GM18861 (cell line): Measurements from ENCODE around the gene PTGER4.
A peak's percentile ranks its signal among the peaks of the same experiment; 100 is the strongest.
"Not testable (repeated sequence)": the region's sequence is repeated elsewhere in the genome, so short reads cannot be mapped to it uniquely, and the experiment has no call there.

Source experiments
- ATAC-seq: cut with Tn5 transposase; IDR thresholded peaks from one replicate; pipeline ENCODE4 v1.9.1; 2021; ENCODE audit not compliant: unreplicated experiment

The PTGER4 gene

DNA sequence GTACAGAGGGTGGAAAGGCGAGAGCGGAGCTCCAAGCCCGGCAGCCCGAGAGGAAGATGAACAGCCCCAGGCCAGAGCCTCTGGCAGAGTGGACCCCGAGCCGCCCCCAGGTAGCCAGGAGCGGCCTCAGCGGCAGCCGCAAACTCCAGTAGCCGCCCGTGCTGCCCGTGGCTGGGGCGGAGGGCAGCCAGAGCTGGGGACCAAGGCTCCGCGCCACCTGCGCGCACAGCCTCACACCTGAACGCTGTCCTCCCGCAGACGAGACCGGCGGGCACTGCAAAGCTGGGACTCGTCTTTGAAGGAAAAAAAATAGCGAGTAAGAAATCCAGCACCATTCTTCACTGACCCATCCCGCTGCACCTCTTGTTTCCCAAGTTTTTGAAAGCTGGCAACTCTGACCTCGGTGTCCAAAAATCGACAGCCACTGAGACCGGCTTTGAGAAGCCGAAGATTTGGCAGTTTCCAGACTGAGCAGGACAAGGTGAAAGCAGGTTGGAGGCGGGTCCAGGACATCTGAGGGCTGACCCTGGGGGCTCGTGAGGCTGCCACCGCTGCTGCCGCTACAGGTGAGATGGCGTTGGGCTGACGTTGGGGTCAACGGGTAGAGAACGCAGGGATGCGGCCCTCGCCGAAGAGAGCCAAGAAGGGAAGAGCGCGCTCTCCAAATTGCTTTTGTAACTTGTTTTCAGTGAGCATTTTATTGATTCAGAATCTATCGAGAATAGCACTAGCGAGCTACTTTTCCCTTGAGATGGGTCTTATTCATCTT lies at the start of gene PTGER4:
PTGER4 (plus strand) TSS at position 3 of the 769 bp plus-strand sequence. CDS start 1,079 bp downstream, outside the sequence.
- ATAC-seq, result peak; percentile 20

DNA sequence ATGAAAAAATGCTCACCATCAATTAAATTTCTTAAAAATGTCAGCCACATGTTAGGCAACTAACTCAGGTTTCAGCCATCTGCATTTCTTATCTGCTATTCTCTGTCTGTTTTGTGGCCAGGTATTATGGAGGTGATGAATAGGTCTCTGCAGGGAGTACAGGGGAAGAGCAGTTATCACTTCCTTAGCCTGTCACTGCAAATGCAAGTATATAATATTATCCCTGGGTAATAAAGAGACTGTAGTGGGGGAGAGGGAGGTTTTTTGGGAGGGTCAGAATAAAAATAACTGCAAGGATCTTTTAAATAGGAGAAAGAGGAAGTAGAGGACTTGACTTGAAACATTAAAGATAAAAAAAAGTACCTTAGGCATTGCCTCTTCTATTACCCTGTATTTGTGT lies 49.6 kb upstream of the PTGER4 start:
- no peak for ATAC-seq

DNA sequence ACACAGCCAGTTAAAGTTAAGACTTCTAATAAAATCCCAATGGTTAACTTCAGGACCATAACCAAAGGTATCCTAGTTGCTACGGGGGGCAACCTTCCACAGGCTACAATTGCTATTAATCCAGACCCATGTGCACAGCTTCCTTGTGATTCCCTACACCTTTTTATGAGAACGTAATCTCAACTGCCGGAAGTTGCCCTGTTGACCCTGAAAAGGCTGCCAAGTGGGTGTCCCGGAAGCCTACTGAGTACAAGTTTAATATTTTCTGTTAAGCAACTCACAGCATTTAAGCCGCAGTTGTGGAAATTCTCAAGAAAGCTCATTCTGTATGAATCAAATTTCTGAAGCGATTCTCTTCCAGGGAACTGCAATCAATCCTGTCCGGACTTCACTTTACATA lies 48.5 kb upstream of the PTGER4 start:
- ATAC-seq, result no peak

DNA sequence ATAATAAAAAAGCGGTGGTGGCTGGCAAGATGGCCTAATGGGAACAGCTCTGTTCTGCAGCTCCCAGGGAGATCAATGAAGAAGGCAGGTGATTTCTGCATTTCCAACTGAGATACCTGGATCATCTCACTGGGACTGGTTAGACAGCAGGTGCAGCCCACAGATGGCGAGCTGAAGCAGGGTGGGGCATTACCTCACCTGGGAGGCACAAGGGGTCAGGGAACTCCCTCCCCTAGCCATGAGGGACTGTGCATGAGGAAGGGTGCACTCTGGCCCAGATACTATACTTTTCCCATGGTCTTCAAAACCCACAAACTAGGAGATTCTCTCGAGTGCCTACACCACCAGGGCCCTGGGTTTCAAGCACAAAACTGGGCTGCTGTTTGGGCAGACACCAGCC lies 45.6 kb upstream of the PTGER4 start:
- ATAC-seq, result no peak

DNA sequence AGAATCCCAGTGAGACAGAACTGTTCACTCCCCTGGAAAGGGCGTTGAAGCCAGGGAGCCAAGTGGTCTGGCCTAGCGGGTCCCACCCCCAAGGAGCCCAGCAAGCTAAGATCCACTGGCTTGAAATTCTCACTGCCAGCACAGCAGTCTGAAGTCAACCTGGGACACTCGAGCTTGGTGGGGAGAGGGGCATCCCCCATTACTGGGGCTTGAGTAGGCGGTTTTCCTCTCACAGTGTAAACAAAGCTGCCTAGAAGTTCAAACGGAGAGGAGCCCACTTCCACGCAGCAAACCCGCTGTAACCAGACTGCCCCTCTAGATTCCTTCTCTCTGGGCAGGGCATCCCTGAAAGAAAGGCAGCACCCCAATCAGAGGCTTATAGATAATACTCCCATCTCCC lies 45.1 kb upstream of the PTGER4 start:
- ATAC-seq, result no peak

DNA sequence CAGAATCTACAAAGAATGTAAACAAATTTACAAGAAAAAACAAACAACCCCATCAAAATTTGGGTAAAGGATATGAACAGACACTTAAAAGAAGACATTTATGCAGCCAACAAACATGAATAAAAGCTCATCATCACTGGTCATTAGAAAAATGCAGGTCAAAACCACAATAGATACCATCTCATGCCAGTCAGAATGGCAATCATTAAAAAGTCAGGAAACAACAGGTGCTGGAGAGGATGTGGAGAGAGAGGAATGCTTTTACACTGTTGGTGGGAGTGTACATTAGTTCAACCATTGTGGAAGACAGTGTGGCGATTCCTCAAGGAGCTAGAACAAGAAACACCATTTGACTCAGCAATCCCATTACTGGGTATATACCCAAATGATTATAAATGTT lies 40.2 kb upstream of the PTGER4 start:
- ATAC-seq, result not testable (repeated sequence)

DNA sequence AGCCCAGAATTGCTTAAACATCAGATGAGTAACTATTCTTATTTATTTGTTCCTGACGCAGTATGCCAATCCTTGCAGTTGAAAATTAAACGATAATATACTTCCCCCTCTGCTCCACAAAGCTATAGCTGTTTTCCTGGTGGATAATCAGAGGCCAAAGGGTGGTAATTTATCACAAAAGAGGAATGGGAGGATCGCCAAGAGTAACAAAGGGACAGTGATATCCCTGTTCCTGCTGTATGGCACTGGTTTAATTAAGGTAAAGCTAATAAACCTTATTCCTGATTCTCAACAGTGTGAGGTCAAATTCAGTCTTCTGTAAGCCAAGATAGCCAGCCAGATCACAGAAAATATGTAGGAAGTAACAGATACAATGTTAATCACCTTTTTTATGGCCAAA lies 33.4 kb upstream of the PTGER4 start:
- ATAC-seq, result no peak

DNA sequence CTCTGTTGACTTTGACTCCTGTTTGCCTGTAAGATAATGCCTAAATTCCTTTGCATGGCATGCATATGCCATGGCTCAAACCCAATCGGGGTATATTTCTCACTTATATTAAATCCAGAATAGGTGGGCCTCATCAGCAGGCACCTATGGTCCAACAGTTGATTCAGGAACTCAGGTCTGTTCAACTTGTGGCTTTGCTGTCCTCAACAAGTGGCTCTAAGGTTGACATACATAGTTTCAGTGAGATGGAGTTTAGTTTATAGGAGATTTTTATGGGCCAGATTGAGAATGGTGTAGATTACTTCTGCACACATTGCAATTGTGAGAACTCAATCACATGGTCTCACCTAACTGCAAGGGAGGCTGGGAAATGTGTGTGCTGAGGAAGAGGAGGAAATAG lies 31.6 kb upstream of the PTGER4 start:
- no peak for ATAC-seq

DNA sequence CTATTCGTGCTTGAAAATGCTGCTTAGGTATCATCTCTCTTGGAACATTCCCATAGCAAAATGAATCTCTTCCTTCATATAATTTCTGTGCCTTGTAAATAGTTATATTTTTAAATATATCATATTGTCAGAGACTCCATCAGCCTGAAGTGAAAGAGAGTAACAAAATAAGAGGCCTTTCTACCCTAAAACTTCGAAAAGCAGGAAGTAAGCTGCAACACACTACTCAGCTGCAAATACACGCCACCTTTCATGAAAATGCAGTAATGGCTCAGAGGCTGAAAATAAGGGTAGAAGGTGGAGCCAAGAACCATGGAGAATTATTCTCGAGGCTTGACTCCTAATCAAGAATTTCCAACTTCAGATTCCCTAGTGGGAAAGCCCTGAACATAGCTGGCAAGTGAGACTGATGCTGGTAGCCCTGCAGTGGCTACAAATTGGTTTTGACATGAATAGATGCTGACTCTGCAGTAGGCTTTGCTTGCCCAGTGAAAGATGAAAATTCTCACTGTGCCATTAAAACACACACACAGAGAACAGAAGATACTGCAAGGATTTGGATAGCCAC lies 30.2 kb upstream of the PTGER4 start:
- ATAC-seq, result no peak

DNA sequence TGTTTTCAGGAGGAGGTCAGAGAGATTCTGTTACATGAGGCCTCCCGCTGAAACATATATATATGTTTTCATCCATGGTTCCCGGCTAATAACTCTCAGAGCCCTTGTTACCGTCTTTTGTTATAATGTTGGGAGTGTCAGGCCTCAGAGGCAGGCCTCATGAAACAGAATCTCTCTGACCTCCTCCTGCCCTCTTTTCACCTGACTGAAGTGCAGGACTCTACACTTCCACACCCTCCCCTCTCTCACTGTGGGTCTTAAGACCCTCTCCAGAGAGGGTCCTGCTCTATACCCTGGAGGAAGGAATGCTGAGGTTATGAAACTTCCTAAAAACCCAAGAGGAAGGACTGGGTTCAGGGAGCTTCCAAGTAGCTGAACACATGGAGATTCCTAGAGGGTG lies 28.5 kb upstream of the PTGER4 start:
- no peak for ATAC-seq

DNA sequence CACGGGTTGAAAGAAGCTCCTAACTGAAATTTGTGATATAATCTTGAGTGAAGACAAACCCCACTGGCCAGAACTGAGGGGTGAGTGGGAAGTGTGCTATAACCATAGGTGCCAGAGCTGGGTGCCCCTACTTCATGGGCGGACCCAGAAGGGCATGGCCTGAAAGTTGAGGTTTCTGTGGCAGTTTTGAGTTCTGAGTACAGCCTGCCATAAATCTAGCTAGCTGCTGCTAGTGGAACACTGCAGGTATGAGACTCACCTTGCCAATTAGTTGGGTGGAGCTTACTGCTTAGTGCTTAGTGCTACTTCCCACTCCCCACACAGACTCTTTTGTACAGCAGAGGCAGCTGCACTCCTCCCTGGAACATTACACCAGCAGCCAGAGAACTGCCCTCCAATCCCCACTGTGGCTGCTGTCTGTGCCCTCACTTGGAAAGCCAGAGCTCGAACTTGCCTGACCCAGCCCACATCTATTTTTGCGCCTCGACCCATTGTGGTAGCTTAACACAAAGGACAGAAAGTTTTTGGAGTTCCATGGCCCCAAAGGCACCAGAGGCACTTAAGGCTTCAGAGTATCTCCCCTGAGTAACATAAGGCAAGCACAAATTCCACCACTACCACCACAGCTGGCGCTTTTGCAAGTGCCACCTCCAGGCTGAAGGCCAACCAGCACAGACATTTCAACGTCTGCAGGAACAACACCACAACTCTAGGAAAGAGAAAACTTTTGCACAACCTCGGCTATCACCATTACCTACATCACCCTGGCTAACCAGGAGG lies 27.1 kb upstream of the PTGER4 start:
- ATAC-seq, result no peak

DNA sequence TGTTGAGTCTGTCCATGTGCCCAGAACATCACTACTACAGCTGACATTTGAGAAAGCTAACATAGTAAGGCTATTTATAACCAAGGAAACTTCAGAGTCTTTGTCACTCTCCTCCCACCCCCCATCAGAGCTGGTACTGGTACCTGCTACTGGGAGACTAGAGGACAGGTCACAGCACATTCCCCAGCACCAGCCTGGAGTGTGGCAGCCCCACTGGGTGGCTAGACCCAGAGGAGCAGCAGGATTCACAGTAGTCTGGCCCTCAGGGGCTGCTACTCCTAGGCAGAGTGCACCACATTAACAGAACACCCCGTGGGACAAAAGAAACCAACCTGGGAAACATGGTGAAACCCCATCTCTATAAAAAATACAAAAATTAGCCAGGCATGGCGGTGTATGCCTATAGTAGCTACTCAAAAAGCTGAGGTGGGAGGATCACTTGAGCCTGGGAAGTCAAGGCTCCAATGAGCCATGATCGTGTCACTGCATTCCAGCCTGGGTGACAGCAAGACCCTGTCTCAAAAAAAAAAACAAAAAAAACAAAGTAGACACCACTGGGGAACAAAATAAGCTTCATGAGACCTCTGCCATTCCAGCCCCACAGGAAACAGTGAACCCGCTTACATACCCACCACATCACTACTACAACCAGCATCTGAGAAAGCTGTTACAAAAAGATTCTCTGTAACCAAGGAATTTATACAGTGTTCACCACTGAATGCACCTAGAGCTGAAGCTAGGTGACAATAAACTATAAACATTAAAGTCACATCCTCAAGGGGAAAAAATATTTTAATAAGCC lies 26.3 kb upstream of the PTGER4 start:
- no peak for ATAC-seq

DNA sequence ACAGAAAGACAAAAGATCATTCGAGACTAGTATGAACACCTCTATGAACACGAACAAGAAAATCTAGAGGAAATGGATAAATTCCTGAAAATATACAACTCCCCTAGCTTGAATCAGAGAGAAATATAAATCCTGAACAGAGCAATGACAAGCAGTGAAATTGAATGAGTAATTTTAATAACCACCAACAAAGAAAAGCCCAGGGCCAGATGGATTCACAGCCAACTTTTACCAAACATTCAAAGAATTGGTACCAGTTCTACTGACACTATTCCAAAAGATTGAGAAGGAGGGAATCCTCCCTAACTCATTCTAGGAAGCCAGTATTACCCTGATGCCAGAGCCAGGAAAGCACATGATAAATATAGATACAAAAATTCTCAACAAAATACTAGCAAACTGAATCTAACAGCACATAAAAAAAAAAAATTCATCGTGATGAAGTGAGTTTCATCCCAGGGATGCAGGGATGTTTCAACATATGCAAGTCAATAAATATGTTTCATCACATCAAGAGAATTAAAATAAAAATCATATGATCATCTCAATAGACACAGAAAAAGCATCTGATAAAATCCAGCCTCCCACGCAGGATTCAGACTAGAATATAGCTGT lies 25.2 kb upstream of the PTGER4 start:
- ATAC-seq, result no peak

DNA sequence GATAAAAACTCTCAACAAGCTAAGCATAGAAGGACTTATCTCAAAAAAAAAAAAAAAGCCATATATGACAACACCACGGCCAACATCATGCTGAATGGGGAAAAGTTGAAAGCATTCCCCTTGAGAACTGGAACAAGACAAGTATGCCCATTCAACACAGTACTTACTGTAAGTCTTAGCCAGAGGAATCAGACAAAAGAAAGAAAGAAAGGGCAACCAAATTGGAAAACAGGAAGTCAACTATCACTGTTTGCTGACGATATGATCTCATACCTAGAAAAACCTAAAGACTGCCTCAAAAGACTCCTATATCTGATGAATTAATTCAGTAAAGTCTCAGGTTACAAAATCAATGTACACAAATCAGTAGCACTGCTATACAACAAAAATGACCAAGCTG lies 24.6 kb upstream of the PTGER4 start:
- no peak for ATAC-seq

DNA sequence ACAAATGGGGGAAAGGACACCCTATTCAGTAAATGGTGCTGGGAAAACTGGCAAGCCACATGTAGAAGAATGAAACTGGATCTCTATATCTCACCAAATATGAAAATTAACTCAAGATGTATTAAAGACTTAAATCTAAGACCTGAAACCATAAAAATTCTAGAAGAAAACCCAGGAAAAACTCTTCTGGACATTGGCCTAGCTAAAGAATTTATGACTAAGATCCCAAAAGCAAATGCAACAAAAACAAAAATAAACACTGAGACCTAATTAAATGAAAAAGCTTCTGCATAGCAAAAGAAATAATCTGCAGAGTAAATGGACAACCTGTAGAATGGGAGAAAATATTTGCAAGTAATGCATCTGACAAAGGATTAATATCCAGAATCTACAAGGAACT lies 23.6 kb upstream of the PTGER4 start:
- not testable (repeated sequence) for ATAC-seq

DNA sequence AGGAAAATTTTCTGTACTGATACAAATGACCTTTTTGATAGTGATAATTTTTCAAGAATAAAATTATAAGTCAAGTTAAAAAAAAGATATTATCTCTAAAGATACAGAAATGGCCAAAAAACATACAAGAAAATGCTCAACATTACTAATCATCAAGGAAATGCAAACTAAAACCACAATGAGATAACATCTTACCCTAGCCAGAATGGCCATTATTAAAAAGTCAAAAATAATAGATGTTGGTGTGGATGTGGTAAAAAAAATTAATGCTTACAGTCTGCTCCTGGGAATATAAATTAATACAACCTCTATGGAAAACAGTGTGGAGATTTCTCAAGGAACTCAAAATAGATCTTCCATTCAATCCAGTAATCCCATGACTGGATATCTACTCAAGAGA lies 22.9 kb upstream of the PTGER4 start:
- no peak for ATAC-seq

DNA sequence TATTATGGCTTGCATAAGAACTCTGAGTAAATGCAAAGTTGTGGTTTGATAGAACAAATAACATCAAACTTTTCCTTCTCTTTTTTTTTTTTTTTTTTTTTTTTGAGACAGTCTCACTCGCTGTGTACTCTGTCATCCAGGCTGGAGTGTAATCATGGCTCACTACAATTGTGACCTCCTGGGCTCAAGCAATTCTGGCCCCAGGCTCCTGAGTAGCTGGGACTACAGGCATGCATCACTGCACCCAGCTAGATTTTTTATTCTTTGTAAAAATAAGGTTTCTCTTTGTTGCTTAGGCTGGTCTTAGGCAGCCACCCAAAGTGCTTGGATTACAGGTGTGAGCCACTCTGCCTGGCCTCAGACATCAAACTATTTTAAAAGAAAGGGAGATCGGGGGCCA lies 19.0 kb upstream of the PTGER4 start:
- no peak for ATAC-seq

DNA sequence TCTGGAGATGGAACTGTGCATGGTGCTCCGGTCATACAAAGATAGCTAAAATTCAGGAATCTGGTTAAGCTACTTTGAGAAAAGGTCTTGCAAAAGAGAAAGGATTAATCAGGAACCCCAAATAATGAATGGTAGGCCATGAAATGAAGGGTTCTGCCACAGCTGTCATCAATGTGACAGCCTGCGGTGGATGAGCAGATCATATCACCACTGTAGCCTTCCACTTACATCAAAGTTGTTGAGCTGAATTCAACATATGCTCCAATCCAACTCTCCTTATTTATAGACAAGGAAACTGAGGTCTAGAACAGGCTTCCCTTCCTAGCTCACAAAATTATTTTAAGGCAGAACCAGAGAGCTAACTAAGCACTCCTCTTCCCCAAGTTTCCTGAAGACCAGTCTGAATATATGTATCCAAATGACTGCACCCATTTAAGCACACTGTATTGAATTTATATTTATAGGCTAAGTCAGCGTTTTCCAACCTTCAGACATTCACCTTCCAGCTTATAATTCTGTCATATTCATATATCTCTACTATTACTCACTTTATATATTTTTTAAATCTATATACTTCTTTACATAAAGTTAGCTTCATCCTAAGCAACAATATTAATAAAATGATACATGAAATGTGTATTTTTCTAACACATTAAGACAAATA lies 13.9 kb upstream of the PTGER4 start:
- ATAC-seq, result no peak

DNA sequence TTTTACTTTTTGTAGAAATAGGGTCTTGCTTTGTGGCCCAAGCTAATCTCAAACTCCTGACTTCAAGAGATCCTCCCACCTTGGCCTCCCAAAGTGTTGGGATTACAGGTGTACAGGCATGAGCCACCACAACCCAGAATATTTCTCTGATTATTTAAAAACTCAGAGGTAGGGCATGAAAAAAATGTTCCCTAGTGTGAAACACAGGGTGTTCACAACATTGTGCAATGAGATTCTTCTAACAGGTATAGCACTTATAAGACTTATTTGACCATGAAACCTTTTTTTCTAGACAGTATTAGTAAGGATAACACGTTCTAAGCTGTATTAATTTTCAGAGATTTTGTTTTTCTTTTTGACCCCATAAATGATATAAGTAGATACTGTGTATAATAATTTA lies 13.1 kb upstream of the PTGER4 start:
- no peak for ATAC-seq

DNA sequence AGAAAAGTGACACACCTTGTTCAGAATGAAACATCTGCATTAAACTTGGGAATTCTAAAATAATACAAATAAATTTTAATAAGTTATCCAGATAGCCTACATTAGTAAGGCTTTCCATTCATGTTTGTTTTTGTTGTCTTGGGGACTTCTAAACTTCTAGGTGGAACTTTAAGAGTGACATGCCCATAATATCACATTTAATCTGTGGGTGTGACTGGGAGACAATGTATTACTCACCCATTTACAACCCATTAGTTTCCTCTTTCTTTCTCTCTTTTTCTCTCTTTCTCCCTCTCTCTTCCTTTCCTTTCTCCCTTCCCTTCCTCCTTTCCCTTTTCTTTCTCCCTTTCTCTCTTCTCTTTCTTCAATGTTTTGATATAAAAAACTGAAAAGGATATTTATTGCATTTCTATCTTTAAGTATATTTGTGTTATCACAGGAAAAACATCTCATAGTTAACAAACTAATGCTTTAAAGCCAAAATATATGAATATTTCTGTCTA lies 12.5 kb upstream of the PTGER4 start:
- ATAC-seq, result no peak
